ENCODE measurements around the gene NARS2.
"Not testable (repeated sequence)": the region's sequence is repeated elsewhere in the genome, so short reads cannot be mapped to it uniquely, and the experiment has no call there.

NARS2 gene

GRCh38 chr11:78540256-78540655 is 34.4 kb downstream of the NARS2 start:
- DNase-seq = no peak

DNA sequence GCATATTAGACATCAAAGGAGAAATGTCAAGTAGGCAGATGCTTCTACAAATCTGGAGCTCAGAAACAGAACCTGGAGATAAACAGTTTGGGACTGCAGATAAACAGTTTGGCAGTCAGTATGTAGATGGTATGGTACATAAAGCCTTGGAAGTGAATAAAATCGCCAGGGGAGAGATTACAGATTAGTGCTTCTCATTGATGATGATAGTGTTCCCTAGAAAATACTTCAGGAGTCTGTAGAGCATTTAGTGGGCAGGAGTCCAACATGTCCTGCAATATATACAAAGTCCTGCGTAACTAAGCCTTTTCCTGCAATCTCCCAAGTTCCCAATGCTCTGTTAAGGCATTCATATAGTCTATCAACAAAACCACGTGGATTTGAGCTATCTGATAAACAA is 35.2 kb downstream of the NARS2 start:
- DNase-seq = no peak

DNA sequence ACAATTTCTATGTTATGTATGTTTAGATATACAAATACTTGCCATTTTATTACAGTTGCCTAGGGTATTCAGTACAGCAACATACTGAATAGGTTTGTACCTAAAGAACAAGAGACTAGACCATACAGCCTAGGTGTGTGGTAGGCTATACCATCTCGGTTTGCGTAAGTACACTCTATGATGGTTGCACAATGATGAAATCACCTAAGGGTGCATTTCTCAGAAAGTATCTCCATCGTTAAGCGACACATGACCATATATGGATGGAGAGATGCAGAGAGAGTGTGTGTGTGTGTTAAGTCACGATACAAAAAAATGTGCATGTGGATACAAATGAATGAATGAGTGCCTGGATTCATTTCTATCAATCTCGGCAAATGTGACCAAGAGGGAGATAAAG is 37.7 kb downstream of the NARS2 start:
- no peak for DNase-seq

DNA sequence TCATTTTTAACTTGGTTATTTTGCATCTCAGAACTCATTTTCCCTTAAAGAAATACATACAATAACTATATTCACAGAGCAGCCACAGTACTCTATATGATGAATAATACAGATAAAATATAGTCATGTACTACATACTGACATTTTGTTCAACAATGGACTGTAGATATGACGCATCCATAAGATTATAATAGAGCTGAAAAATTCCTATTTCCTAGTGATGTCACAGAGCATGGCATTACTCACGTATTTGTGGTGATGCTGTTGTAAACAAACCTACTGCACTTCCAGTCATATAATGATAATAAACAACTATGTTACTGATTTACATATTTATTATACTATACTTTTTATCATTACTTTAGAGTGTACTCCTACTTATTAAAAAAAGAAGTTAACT is 38.7 kb downstream of the NARS2 start:
- no peak for DNase-seq

DNA sequence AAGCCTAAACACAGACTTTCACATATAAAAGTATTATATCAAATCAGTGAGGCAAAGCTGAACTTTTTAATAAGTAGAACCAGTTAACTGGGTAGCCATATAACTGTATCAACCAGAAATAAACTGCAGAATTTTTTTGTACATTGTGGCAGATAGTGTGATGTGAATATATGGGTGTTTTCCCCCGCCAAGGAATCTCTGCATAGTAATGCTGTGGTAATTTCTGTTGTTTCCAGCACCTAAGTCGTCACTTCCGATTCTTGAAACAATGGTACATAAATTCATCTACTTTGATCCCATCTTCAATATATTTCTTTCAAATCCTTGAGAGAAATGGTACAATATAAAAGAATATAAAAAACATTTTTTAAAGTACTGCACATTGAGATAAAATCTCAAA is 39.6 kb downstream of the NARS2 start:
- DNase-seq = no peak

DNA sequence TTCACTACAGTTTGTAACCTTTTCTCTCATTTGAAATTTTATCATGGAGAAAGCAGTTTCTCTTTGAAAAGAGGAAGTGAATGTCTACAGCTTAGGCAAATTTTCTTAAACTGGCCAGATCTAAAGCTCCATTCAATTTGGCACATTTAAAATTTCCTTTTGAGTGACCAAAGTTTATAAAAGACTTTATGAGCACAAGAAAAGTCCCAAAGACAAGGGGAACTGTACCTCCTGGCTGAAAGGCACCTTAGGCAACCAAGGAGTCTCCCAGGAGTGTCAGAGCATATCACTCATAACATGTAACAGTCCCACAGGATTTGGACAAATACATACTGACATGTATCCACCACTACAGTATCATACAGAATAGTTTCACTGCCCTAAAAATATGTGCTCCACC is 41.3 kb downstream of the NARS2 start:
- DNase-seq = no peak

GRCh38 chr11:78532991-78533390 is 41.7 kb downstream of the NARS2 start:
- no peak for DNase-seq

GRCh38 chr11:78526497-78527146 is 48.0 kb downstream of the NARS2 start:
- no peak for DNase-seq

DNA sequence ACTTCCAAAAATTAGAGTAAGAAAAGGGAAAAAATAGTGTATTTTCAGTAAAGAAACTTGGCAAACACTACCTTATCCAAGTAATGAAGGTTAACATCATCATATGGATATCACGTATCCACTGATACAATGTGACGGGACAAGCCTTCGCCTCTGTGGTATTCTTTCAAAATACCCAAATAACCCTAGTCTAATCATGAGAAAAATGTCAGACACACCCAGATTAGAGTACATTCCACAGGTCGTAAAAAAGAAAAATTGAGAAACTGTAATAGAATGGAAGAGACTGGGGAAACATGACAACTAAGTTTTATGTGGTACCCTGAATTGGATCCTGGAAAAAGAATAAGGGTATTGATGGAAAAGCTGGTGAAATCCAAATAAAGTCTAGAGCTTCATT is 48.9 kb downstream of the NARS2 start:
- no peak for DNase-seq

DNA sequence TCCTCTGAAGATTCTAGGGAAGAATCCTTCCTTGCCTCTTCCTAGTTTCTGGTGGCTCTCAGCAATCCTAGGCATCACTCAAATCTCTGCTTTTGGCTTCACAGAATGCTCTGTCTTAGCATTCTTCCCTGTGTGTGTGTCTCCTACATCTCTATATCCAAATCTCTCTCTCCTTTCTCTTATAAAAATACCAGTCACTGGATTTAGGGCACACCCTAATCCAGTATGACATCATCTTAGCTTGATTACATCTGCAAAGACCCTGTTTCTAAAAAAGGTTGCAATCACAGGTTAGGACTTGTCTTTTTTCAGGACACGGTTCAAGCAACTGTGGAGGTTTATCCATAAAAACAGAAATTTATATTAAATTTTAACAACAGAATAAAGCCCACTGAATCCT is 54.4 kb downstream of the NARS2 start:
- no peak for DNase-seq

GRCh38 chr11:78516281-78516680 is 58.4 kb downstream of the NARS2 start:
- no peak for DNase-seq

DNA sequence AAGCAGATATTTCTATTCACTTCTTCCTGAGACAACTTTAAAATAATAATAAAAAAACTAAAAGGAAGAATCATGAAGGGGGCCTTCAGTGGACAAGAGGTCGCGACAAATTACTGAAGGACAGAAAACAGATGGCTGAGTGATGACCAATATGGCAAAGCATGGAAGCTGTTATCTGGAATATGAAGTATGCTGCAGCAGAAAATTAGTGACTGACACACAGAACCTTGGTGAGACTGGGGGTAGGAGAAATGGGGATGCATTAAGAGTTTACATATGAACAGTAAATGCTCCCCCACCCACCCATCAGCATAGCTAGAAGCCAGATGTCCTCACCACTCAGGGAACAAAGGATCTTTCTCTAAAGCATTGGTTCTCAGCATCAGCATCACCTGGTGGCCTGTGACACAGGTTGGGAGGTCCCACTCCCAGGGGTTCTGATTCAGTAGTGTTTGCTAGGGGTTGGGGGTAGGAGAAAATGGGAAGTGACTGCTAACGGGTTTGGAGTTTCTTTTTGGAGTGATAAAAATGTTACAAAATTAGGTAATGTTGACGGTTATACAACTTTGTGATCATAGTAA is 59.7 kb downstream of the NARS2 start:
- no peak for DNase-seq

DNA sequence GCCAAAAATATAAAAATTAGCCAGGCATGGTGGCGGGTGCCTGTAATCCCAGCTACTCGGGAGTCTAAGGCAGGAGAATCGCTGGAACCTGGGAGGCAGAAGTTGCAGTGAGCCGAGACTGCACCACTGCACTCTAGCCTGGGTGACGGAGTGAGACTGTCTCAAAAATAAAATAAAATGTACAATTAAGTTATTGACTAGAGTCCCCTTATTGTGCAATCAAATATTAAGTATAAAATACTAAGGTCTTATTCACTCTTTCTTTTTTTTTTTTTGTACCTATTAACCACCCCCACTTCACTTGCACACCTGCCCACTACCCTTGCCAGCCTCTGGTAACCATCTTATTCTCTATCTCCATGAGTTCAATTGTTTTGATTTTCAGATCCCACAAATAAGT is 61.6 kb downstream of the NARS2 start:
- DNase-seq = not testable (repeated sequence)

DNA sequence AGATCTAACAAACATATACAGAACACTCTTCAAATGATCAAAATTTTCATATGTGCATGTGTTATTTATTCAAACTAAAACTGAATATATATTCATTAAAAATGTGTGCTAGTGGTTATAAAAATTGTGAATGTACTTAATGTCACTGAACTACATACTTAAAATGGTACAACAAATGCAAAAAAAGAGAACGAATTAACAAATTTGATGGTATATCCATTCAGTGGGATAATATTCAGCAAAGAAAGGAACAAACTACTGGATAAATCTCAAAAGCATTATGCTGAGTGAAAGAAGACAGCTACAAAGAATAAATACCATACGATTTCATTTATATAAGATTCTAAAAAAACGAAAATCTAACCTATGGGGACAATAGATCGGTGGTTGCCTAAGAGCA is 64.1 kb downstream of the NARS2 start:
- no peak for DNase-seq

DNA sequence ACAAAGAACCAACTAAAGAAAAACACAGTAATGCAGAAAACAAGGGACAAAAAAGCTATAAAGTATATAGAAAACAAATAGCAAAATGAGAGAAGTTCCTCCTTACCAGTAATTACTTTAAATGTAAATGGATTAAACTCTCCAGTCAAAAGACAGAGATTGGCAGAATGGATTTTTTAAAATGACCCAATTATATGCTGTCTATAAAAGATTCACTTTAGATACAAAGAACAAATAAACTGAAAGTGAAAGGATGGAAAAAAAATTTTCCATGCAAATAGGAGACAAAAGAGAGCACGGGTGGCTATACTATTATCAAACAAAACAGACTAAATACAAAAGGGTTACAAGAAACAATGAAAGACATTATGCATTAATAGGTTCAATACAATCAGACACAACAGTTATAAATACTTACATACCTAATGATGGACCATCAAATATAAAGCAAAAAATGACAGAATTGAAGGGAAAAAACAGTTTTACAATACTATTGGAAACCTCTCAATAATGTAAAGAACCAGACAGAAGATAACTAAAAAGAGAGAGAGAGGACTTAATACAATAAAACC is 64.6 kb downstream of the NARS2 start:
- no peak for DNase-seq

GRCh38 chr11:78504708-78505107 is 70.0 kb downstream of the NARS2 start:
- no peak for DNase-seq

DNA sequence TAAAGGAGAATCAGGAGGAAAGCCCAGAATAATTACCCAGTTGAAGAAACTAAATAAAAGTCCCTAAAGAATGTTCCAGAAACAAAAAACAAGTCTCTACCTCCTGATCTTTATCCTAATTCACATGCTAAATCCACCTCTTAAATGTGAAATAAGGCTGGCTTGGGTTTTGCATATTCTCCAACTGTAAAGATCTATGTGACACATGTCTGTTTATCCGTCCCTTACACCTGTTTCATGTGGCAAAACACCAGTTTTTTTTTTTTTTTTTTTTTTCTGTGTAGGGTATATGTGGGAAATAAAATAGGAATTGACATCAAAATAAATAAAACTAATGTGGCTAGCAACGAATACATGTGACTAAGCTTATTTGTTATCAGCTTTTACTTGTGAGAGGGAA is 70.5 kb downstream of the NARS2 start:
- no peak for DNase-seq

GRCh38 chr11:78499971-78500370 is 74.7 kb downstream of the NARS2 start:
- no peak for DNase-seq

- no peak for DNase-seq
Measured at GRCh38 chr11:78497293-78497692, 77.4 kb downstream of the NARS2 start.

- DNase-seq = no peak
Measured at GRCh38 chr11:78493413-78493975, 81.2 kb downstream of the NARS2 start.

- no peak for DNase-seq
Measured at GRCh38 chr11:78492973-78493372, 81.7 kb downstream of the NARS2 start.

- DNase-seq = no peak
Measured at GRCh38 chr11:78489184-78489583, 85.5 kb downstream of the NARS2 start.

DNA sequence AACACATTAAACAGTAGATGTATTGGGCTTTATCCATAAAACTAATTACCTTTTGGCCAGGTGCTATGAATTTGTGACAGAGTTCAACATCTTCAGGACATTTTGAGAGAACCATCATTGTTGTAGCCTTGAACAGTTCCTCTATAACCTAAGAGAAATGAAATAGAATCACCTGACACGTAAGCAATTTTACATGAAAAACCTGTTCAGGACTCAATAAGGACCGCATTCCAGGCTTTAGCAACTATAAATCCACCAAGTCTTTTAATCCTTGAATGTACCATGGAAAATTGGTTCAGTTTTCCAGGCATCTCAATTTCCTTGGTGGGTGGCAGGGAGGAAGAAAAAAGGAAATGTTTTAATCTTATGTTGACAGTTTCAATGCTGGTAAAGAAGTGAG is 96.1 kb downstream of the NARS2 start:
- DNase-seq = no peak

DNA sequence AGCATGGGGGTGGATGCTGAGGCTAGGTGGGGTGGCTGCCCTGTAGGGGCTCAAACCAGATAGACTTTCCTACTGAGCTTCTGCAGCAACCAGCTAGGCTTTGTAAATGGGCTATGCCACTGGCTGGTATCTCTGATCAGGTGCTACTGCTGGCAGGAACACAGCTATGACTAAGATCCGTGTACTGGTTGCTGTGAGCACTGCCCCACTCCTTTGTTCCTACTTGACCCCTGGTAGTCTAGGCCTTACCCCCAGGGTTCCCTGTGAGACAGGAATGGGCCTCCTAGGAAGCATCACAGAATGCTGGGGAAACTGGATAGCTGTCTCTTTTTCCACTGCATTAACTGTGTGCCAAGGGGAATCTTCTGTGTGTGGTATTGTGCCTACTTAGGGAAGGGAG is 98.6 kb downstream of the NARS2 start:
- DNase-seq = no peak

GRCh38 chr11:78474451-78474850 is 100.2 kb downstream of the NARS2 start:
- no peak for DNase-seq

Measured in stimulated activated CD4-positive, alpha-beta T cell treated with anti-CD3 and anti-CD28 coated beads, Interleukin-4, amount 100 ng/mL, for 24 hours (primary cell).